Parathyroid adenoma (tissue), 2 donors: Measurements from ENCODE around the gene GLIS1.

ENCODE experiments used
- H2AFZ ChIP-seq: fragments of 300-600 bp; sonication (generic); one replicate; pipeline ENCODE4 v1.7.0; 2017; ENCODE audit warnings: antibody characterized with exemption, mild to moderate bottlenecking
- H3K27ac ChIP-seq: fragments of 300-600 bp; sonication (generic); one replicate; pipeline ENCODE4 v1.7.0; 2017
- H3K27me3 ChIP-seq: fragments of 300-600 bp; sonication (generic); one replicate; pipeline ENCODE4 v1.7.0; 2017; ENCODE audit warnings: low read length; ENCODE audit not compliant: control insufficient read depth, insufficient read depth
- H3K36me3 ChIP-seq: fragments of 300-600 bp; sonication (generic); one replicate; pipeline ENCODE4 v1.7.0; 2017; ENCODE audit warnings: low read length; ENCODE audit not compliant: control insufficient read depth, insufficient read depth
- H3K4me1 ChIP-seq: fragments of 300-600 bp; sonication (generic); one replicate; pipeline ENCODE4 v1.7.0; 2017; ENCODE audit warnings: control low read depth
- H3K4me2 ChIP-seq: fragments of 300-600 bp; sonication (generic); one replicate; pipeline ENCODE4 v1.7.0; 2017; ENCODE audit warnings: low read length
- H3K4me3 ChIP-seq: fragments of 300-600 bp; sonication (generic); one replicate; pipeline ENCODE4 v1.7.0; 2017; ENCODE audit warnings: low read depth, low read length
- H3K79me2 ChIP-seq: fragments of 300-600 bp; sonication (generic); one replicate; pipeline ENCODE4 v1.7.0; 2017; ENCODE audit warnings: control low read depth
- H3K9ac ChIP-seq: fragments of 300-600 bp; sonication (generic); one replicate; pipeline ENCODE4 v1.7.0; 2017; ENCODE audit warnings: mild to moderate bottlenecking
- H3K9me3 ChIP-seq: fragments of 300-600 bp; sonication (generic); one replicate; pipeline ENCODE4 v1.7.0; 2017; ENCODE audit warnings: low read length; ENCODE audit not compliant: control insufficient read depth
- CTCF ChIP-seq: fragments of 300-600 bp; sonication (generic); IDR thresholded peaks from one replicate; pipeline ENCODE4 v1.7.0; 2017; ENCODE audit warnings: antibody characterized with exemption, mild to moderate bottlenecking
- donor health status: primary hyperparathyroidism.

GLIS1 gene

GRCh38 chr1:53592985-53593757 lies 145.8 kb downstream of the GLIS1 start:
- Histone ChIP-seq H3K36me3 (no peaks in the 10 kb centered on the region), H2AFZ (no peak overlapping the region), H3K9ac (no peak overlapping the region), H3K9me3 (no peaks in the 10 kb centered on the region), H3K27ac (no peak overlapping the region), H3K4me3 (no peak overlapping the region), H3K79me2 (no peaks in the 10 kb centered on the region), H3K27me3 (no peaks in the 10 kb centered on the region), H3K4me2 (no peak overlapping the region), H3K4me1 (no peaks in the 10 kb centered on the region)
- TF ChIP-seq CTCF = no peak

GRCh38 chr1:53592521-53592982 lies 146.4 kb downstream of the GLIS1 start:
- Histone ChIP-seq H3K79me2 (no peaks in the 10 kb centered on the region), H3K4me2 (no peak overlapping the region), H3K9me3 (no peaks in the 10 kb centered on the region), H3K27me3 (no peaks in the 10 kb centered on the region), H3K36me3 (no peaks in the 10 kb centered on the region), H3K4me1 (no peaks in the 10 kb centered on the region), H3K9ac (no peak overlapping the region), H3K4me3 (no peak overlapping the region), H2AFZ (no peak overlapping the region), H3K27ac (no peak overlapping the region)
- no peak for TF ChIP-seq CTCF

- no peaks in the 10 kb centered on the region for H3K4me1 ChIP-seq
- H3K79me2 ChIP-seq = no peaks in the 10 kb centered on the region
- no peak overlapping the region for H3K4me2 ChIP-seq
- no peak overlapping the region for H3K27ac ChIP-seq
- H2AFZ ChIP-seq = no peak overlapping the region
- H3K4me3 ChIP-seq = no peak overlapping the region
- TF ChIP-seq CTCF = no peak
- no peak overlapping the region for H3K9ac ChIP-seq
- H3K27me3 ChIP-seq = no peaks in the 10 kb centered on the region
- no peaks in the 10 kb centered on the region for H3K9me3 ChIP-seq
- no peaks in the 10 kb centered on the region for H3K36me3 ChIP-seq
Observed at GRCh38 chr1:53591924-53592323, 147.0 kb downstream of the GLIS1 start.

- Histone ChIP-seq H3K79me2 (no peaks in the 10 kb centered on the region), H3K4me3 (no peak overlapping the region), H3K36me3 (no peaks in the 10 kb centered on the region), H2AFZ (no peak overlapping the region), H3K9me3 (no peaks in the 10 kb centered on the region), H3K27me3 (no peaks in the 10 kb centered on the region), H3K4me1 (no peaks in the 10 kb centered on the region), H3K9ac (no peak overlapping the region), H3K4me2 (no peak overlapping the region), H3K27ac (no peak overlapping the region)
- no peak for TF ChIP-seq CTCF
Observed at GRCh38 chr1:53590531-53591515, 148.1 kb downstream of the GLIS1 start.
